ENCODE results near the gene LTN1.

DNA sequence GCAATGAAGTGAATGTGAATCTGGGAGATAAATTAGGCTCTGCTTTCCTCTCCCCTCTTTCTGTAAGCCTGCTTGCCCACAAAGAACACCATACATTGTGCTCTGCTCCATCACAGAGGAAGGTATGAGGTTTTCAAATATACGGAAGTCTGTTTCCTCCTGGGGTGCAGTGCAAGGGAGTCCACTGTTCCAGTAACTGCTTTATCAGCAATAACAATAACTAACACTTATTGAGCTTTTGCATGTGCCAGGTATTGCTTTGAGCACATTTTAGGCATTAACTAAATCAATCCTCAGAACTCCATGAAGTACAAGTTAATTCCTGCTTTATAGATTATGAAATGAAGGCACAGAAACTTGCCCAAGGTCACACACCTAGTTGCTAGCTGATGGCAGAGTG lies 10.0 kb downstream of the LTN1 start:
- TF ChIP-seq, protein P1, sequence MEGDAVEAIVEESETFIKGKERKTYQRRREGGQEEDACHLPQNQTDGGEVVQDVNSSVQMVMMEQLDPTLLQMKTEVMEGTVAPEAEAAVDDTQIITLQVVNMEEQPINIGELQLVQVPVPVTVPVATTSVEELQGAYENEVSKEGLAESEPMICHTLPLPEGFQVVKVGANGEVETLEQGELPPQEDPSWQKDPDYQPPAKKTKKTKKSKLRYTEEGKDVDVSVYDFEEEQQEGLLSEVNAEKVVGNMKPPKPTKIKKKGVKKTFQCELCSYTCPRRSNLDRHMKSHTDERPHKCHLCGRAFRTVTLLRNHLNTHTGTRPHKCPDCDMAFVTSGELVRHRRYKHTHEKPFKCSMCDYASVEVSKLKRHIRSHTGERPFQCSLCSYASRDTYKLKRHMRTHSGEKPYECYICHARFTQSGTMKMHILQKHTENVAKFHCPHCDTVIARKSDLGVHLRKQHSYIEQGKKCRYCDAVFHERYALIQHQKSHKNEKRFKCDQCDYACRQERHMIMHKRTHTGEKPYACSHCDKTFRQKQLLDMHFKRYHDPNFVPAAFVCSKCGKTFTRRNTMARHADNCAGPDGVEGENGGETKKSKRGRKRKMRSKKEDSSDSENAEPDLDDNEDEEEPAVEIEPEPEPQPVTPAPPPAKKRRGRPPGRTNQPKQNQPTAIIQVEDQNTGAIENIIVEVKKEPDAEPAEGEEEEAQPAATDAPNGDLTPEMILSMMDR (IDR thresholded peaks at IDR 0.05): no peak
- no peak for TF ChIP-seq POLR2A (IDR thresholded peaks at IDR 0.05)
